ENCODE data around the gene RNF31.

DNA sequence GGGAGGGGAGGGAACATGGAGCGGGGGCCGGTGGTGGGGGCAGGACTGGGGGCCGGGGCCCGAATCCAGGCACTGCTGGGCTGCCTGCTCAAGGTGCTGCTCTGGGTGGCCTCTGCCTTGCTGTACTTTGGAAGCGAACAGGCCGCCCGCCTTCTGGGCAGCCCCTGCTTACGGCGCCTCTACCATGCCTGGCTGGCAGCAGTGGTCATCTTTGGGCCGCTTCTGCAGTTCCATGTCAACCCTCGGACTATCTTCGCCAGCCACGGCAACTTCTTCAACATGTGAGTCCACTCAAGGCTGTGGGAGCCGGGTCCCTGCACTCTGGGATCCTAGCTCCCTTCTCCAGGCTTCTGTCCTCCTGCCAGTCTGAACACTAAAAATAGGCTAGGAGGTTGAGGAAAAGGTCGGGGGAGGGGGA, 15.7 kb upstream of the RNF31 start:
- TF ChIP-seq CTCF (IDR thresholded peaks at IDR 0.05; ENCODE audit: low read depth, low read length) (no peak), EZH2phosphoT487 (IDR thresholded peaks at IDR 0.05; ENCODE audit: low read depth) (no peak)

Data from OCI-LY3 (cell line).